Measurements from ENCODE around the gene DNMT3A.

DNMT3A gene

GRCh38 chr2:25253153-25253626 is 88.5 kb downstream of the DNMT3A start:
- DNase-seq = no peak

- DNase-seq = no peak
Observed at GRCh38 chr2:25252291-25253152, 89.2 kb downstream of the DNMT3A start.

GRCh38 chr2:25251422-25252273 is 90.1 kb downstream of the DNMT3A start:
- no peak for DNase-seq

GRCh38 chr2:25251071-25251421 is 90.7 kb downstream of the DNMT3A start:
- DNase-seq = no peak

- DNase-seq = no peak
Observed at GRCh38 chr2:25250331-25251070, 91.2 kb downstream of the DNMT3A start.

- no peak for DNase-seq
Observed at GRCh38 chr2:25249785-25250184, 91.9 kb downstream of the DNMT3A start.

- DNase-seq = no peak
Observed at GRCh38 chr2:25247792-25248512, 93.8 kb downstream of the DNMT3A start.

- no peak for DNase-seq
Observed at GRCh38 chr2:25246558-25247290, 95.0 kb downstream of the DNMT3A start.

- DNase-seq = no peak
Observed at GRCh38 chr2:25246001-25246400, 95.7 kb downstream of the DNMT3A start.

GRCh38 chr2:25245141-25245540 is 96.6 kb downstream of the DNMT3A start:
- no peak for DNase-seq

GRCh38 chr2:25243995-25244394 is 97.7 kb downstream of the DNMT3A start:
- no peak for DNase-seq

GRCh38 chr2:25241452-25241851 is 100.3 kb downstream of the DNMT3A start:
- DNase-seq = no peak

- DNase-seq = no peak
Observed at GRCh38 chr2:25240636-25241035, 101.1 kb downstream of the DNMT3A start.

GRCh38 chr2:25238920-25239319 is 102.8 kb downstream of the DNMT3A start:
- DNase-seq = no peak

- no peak for DNase-seq
Observed at GRCh38 chr2:25237764-25238163, 104.0 kb downstream of the DNMT3A start.

GRCh38 chr2:25236736-25237135 is 105.0 kb downstream of the DNMT3A start:
- DNase-seq = no peak

GRCh38 chr2:25234738-25235137 is 107.0 kb downstream of the DNMT3A start:
- DNase-seq = no peak

GRCh38 chr2:25233916-25234605 is 107.7 kb downstream of the DNMT3A start:
- DNase-seq = no peak

- DNase-seq = no peak
Observed at GRCh38 chr2:25232248-25232825, 109.4 kb downstream of the DNMT3A start.

GRCh38 chr2:25230948-25231311 is 110.8 kb downstream of the DNMT3A start:
- DNase-seq = no peak

Measured in KG1 (cell line).